Middle frontal gyrus (tissue), 1 donor: ENCODE results near the gene WBP1.
A peak's percentile ranks its signal among the peaks of the same experiment; 100 is the strongest.
"Not testable (repeated sequence)": the region's sequence is repeated elsewhere in the genome, so short reads cannot be mapped to it uniquely, and the experiment has no call there.

Source experiments
- DNase-seq: peaks from one replicate; pipeline ENCODE4 v3.0.0-alpha.2; 2015; ENCODE audit warnings: low spot score; ENCODE audit errors: extremely low spot score

WBP1 gene

DNA sequence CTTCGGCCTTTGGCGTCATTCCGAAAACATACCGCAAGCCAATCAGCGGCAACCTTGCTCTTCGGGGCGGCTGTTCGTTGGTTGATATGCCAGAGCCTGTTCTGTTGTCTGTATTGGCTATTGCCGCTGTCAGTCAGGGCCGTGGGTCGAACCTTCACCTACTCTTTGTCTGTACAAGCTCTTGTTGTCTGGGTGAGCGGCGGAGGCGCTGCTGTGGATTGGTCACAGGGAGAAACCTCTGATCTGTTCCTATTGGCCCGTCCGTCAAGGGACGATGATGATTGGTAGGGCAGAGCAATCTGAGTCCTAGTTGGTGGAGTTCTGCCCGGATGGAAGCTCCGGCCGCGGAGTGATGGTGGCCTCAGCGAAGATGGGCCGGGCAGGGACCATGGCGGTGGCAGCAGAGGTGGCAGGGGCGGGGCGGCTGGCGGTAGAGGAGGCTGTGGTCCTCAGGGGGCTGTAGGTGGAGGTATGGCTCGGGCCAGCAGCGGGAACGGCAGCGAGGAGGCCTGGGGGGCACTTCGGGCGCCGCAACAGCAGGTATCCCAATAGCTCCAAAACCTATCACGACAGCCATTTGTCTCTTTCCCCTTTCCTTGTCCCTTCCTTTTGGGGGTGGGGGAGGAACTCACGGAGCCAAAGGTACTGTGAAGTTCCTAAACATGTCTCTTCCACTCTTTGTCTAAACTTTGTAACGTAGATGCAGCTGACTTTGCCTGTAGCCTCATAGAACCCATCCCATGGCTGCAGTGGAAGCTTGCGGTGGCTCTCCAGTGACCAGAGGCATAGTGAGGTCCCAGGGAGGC, at the start of gene WBP1:
TSS of gene WBP1 (plus strand) at position 307 of the 806 bp plus-strand sequence. CDS start at position 472, 165 bp downstream.
- DNase-seq = peak; percentile 99

DNA sequence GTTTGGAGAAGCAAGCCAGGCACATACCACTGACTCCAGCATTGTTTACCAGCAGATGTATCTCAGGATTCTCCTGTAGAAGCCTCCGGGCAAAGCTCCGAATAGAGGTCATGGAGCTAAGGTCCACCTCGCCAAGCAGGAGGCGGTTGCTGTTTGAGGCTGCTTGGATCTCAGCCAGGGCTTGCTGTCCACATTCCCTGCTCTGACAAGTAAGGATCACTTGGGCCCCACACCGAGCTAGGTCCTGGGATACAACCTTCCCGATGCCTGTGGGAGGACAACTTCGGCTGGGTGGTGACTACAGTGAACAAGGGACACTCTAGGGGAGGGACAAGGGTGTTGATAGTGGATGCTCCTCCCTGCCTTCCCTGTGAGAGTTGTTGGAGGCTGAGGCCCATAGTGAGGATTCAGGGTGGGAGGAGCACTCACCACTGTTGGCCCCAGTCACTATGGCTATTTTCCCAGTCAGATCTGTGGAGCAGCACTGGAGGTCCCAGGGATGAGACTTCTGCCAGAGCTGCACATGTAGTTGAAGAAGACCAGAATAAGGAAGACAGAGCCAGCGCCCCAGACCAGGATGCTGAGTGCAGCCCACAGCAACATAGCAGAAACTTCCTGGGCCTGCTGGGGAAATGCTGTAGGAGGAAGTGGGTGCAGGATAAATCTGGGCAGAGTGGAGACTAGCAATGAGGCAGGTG, 45.1 kb upstream of the WBP1 start:
- no peak for DNase-seq

DNA sequence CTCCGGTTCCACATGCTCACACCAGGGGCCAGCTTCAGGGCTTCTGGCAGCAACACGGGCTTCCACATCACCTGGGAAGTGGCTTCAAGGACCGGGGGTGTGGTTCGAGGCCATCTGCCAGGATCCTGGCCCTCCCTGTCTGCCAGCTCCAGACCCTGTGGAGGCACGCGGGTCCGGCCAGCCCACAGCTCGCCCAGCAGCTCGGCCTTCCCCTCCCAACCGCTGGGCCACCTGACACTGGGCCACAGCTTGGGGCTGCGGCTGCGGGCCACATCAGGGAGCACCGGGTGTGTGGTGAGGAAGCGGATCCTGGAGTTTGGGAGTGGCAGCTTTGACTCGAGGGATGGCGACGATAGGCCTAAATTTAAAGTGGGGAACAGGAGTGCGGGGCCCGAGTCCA, 43.8 kb upstream of the WBP1 start:
- DNase-seq = no peak

- no peak for DNase-seq
These were observed 43.1 kb upstream of the WBP1 start for GRCh38 chr2:74414881-74415761.

- DNase-seq = no peak
These were observed 42.4 kb upstream of the WBP1 start for GRCh38 chr2:74415762-74416395.

- no peak for DNase-seq
These were observed 41.5 kb upstream of the WBP1 start for GRCh38 chr2:74416778-74417177.

- no peak for DNase-seq
These were observed 41.0 kb upstream of the WBP1 start for GRCh38 chr2:74417197-74417596.

- DNase-seq = no peak
These were observed 40.5 kb upstream of the WBP1 start for GRCh38 chr2:74417763-74418162.

GRCh38 chr2:74418312-74418711, 39.9 kb upstream of the WBP1 start:
- no peak for DNase-seq

- DNase-seq = no peak
These were observed 38.9 kb upstream of the WBP1 start for GRCh38 chr2:74419345-74419744.

GRCh38 chr2:74420006-74420405, 38.2 kb upstream of the WBP1 start:
- no peak for DNase-seq

GRCh38 chr2:74420443-74421103, 37.7 kb upstream of the WBP1 start:
- DNase-seq = not testable (repeated sequence)

DNA sequence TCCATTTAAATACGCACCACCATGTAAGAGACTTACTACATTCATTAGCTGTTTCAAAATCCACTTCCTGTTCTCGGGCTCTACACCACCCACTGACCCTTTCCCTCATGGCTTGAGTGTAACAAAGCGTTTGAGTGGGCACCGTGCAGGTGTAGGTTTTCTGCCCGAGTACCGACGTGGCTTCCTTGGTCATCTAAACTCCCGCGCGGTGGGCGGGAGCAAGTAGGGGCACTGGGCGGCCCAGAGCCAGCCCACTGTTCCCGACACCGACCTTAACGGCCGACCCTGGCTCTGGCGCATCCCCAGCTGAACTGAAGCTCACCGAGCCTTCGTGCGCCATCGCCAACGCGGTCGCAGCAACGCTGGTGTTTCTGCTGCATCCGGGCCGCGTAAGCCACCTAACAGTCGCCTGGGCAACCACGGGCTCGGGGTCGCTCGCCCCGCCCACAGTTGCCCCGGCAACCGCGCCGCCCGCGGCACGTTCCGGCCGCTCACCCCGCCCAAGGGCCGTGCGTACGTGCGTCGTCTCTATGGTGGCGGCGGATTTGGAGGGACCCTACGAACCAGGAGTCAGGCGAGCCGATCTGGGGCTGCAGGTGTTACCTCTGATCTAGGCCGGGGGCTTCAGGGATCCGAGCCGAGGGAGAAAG, 36.9 kb upstream of the WBP1 start, which contains the start of the genes C2orf81 and WDR54:
TSS of gene C2orf81 (minus strand) at position 399 of the 650 bp plus-strand sequence. CDS start at position 340, 59 bp downstream.
TSS of gene WDR54 (plus strand) at position 510 of the 650 bp plus-strand sequence. CDS start 424 bp downstream, outside the sequence.
- DNase-seq = peak; percentile 79

- DNase-seq = no peak
These were observed 34.8 kb upstream of the WBP1 start for GRCh38 chr2:74423231-74424095.

DNA sequence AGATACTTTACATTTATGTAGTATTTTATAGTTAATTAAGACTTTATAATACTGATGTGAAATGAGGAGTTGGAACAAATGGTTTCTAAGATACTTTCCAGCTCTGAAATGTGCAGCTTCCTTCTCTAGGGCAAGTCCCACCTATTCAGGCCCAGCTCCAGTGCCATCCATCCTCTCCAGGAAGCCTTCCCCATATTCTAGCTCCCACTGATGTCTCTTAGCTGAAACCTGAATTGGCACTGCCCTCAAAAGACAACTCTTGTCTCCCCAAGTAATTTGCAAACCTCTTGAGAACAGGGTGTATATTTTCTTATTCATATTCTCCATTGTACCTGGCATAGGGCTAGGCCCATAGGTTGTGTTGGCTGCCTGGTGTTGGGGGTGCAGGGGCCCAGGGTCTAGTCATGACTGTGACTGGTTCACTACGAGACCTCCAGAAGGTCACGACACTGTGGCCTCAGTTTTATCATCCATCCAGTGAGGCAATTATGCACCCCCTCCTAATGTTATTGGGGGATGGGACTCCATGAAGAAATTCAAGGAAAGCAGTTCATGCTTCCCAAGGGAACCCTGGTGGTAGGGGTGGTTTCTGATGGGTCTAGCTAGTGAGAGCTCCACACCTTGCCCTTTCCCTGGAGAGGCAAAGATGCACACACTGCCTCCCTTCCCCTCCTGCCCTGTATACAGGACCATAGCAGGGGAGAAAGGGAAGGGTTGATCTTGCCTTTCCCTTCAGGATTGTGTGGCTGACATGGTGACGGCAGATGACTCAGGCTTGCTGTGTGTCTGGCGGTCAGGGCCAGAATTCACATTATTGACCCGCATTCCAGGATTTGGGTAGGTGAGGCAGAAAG, 33.9 kb upstream of the WBP1 start:
- DNase-seq = no peak

GRCh38 chr2:74424995-74425406, 33.2 kb upstream of the WBP1 start:
- DNase-seq = no peak

GRCh38 chr2:74425523-74425922, 32.7 kb upstream of the WBP1 start:
- DNase-seq = no peak

DNA sequence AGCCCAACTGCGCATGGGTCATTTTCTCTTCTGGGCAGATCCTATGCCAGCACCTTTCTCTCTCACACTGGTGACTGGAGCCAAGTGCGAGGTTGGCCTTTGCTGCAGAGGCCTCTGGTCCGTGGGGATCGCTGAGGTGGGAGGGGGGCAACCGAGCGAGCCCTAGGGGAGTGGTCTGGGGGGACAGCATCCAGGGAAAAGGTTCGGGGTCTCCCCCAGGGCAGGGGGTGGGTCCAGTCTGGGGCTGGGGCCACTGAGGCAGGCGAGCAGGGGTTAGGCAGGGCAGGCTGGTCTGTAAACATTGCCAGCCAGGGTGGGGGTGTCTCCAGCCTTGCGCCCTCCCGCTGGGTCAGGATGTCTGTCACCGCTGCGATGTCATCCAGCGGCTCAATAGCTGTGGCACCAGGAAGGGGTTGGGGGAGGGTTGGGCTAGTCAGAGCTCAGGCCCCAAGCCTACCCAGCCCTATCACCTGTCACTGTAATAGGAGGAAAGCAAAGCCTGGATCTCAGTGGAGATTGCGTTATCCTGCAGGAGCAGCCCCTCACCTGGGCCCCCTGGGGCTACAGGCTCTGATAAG, 32.0 kb upstream of the WBP1 start:
- DNase-seq = no peak
